DMS153 treated with DMSO at 0.1 percent for 48 hours (cell line): ENCODE results near the gene GLI3.

Experiments used
- DNase-seq: peaks from one replicate; lab custom pipeline; 2025; ENCODE audit not compliant: unreplicated experiment; lab: John Stamatoyannopoulos, UW

Gene GLI3

DNA sequence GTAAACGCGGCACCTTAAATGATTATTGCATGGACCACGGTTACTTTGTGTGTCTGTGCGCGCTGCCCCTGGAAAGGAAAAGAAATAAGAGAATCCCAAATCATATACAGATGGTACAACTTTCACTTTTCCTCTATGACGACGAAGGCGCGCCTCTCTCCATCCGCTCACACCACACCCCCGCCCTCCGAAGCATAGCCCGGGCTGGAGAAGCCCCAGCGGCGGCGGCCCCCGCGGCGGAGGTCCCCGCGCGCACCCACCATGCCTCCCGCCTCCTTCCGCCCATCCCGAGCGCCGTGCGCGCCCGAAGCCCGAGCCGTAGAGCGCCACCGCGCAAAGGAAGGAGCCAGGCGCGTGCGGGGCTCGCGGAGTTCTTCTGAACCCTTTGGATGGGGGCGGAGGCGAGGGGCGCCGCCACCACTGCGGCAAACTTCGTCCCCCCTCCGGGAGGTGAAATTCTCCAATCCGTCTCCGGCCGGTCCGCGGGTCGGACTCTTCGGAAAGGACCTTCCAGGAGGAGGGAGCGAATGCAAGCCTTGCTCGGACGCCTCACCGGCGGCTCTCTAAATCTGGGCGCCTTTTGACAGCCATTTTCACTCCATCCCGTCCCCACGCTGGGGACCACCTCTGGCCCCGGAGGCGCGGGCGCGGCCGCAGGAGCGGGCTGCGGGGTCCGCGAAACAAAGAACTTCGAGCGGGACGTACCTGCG, 588 bp downstream of the GLI3 start:
- no peak for DNase-seq

DNA sequence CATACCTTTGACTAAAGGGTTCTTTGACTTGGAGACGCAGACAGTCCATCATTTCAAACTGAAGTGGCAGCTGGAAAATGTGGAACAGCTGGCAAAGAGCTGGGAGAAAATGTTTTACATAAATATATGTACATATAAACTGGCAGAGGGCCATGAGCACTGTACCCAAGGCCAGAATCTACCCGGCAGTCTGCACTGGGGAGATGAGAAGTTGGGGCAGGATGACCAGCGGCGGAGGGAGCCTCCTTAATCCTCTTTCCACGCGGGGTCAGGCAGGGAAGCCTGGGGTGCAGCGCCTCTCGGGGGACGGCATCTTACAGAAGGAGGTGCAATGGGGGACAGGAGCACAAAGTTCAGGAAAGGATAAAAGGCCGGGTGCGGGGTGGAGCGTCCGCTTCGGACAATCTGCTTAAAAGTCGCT, 1.3 kb downstream of the GLI3 start:
- no peak for DNase-seq

DNA sequence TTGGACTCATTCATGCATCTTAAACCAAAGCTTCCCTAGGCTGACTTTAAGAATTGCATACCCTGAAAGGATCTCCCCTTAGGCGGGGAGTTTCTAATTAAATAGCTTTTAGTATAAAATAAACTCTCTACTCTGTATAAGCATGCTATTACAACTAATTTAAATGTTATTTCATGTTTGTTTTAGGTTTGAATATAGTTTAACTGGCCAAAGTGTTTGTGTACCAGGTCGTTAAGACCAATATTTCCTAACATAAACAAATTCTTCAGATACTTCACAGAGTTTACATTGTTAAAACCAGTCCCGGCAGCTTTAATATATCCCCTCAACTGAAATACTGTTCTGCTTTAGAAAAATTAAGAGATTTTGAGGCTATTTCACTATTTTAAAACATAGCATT, 2.3 kb downstream of the GLI3 start:
- DNase-seq = no peak

DNA sequence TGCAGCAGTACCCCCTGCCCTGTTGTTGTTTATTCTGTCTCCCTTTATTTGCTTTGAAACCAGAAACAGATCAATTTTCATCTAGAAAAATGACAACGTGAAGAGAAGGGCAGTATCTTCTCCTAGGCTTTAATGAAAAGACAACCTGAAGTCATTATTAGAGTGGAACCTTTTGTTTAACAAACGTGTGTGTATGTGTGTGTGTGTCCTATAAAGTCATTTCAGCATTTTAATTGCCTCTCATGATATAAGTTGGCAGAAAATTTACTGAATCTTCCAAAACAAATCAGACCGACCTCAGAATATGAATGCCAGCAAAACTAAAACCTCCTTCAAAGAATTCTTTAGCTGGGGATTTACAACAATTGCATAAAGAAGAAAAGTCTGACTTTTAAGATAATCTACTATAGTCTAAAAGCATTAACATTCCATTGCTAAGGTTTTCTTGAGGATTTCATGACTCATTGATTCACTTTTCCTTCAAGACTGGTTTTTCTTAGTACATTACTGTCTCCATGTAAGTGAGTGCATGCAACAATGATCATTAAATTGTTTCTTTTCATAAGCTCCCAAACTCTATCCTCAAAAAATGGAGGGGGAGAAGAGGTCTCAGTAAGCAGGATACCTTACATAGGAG, 3.2 kb downstream of the GLI3 start:
- no peak for DNase-seq

DNA sequence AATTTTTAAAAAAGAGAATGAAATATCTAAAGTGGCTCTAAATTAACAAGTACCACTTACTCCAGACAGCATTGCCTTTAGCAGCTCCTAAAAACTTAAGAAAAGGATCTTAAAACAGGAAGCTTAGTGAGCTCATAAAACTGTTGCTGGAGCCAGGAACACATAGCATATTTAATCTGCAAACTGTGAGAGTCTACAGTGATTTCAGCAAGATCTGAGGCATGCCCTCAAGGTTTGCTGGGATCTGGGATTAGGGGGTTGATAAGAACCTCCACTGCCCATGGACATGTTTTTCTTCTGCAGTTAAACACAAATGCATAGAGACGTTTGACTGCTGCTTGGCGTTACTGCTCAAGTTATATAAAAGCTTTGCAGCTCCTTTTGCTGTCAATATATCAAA, 3.8 kb downstream of the GLI3 start:
- DNase-seq = no peak

DNA sequence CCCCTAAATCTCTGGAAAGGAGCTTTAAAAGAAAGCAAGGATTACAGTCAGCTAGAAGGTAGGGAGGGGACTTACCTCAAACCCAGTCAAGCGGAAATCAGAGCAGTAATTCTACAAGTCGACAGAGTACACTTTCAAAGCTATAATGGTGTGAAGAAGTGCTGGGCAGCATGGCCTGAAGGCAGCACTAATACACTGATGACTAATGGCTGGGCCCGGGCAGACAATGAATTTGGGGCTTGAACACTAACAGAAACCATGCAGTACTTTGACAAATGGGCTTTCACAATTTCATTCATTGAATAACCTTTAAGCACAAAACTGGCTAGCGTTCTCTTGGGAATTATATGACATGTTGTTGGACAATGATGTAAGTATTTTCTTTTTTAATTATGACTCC, 4.7 kb downstream of the GLI3 start:
- no peak for DNase-seq

DNA sequence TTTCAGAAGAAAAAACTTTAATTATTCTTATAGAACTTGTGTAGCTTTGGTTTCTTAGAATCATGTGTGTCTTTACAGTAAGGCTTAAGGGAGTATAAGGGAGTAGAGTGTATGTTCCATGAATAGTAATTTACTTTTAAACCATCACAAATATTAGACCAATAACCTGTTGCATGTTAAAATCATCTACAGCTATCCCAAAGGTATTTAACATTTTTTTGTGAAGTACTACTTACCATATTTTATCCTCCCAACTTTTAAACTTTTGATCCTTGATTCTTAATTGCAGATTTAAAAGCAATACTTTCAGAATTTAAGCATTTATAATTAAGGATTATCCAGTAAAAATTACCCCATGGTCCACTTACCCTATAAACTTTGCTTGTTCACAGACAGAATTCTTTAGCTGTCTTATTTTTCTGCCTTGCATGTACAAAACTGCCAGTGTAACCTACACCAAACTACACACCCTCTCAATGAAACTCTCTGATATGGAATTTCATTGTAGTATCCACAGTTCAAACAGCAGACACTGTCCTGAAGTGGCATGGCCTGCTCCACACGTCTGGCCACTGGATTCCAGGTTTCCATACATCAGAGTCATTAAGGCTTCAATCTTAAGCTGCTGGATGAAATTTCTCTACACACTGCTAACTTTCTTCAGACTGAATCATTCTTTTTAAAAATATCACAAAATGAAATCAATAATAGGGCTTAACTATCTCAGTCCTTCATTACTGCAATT, 5.8 kb downstream of the GLI3 start:
- no peak for DNase-seq

DNA sequence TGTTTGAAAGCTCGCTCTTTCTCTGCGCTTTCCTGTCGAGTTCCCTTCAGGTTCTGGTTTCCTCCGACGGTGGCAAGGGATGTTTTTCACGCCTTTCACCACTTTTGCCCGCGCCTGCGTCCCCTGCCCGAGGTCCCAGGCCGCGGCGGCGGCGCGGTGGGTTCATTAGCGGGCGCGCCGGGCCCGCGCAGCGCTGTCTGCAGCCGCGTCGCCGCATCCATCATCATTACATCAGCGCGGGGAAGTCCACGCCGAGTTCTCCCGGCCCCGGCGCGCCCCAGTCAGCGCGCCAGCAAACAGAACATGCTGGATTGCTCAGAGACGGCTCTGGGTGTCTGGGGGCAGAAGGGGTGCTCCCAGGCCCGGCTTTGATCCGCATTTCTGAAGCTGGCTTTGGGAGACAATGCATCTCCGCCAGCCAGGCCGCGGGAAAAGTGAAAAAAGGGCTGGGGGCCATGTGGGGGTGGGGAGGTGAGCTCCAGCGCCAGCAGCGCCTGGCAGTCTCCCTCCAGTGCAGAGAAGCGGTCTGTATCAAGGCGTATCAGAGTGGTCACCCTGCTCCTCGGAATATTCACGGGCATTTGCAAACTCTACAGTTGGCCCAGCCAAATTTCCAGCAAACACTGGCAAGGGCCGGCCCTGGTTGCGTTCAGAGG, 8.9 kb downstream of the GLI3 start:
- no peak for DNase-seq

DNA sequence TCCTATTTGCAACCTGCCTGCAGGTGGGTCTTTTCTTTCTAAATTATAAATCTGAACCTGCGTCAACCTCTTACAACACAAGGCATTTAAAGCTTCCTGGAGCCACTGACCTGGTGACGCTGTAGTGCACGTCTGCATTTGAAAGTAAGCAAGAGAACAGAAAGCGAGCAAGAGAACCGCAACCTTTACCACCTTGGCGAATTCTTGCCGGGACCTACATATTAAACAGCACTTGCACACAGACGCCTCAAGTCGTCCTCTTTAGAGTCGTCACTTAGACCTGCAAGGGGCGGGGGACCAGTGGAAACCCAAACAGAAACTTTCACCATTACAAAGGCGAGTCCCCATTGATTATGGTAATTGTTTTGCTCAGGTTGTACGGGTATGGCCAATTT, 9.5 kb downstream of the GLI3 start:
- DNase-seq = no peak

DNA sequence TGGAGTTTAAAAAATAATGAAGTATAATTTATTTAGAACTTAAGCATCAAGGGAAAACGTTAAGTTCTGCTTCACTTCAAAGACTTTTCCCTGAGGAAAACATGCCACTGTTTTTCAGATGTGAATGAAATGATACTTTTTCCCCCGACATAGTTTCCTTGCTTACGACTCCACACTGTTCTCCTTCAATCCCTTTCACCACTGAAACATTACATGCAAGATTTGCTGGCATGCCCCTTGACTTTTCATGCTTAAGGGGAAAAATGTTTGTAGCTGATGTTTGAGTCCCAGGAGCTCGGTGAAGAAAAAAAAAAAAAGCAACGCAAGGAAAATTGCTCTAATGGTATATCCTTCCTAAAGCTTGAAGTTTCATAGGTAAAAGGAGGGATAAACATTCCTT, 10.0 kb downstream of the GLI3 start:
- no peak for DNase-seq

DNA sequence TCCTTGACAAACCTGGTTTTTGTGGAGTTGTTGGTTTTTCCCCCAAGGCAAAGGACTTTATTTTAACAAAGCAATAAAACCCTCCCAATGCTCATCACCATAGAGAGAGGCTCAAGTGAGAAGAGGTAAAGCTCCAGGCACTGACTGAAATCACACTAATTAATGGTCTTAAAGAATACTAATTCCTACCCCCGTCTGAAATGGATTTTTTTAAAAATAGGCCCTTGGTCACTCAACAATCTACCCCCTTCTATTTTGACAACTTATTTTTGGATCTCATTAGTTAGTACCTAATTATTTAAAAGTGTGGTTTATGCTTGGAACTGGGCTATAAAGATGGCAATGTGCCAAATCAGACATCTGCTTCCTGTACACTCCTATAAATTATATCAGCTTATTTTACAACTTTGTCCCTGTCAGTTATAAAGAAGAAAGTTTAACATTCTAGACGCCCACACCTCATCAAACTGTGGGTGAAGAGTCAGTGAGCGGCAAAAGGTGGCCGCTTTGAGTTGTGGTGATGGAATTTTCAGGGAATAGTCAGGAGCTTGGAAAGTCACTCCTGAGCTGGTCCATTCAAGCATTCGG, 10.6 kb downstream of the GLI3 start:
- DNase-seq = no peak

DNA sequence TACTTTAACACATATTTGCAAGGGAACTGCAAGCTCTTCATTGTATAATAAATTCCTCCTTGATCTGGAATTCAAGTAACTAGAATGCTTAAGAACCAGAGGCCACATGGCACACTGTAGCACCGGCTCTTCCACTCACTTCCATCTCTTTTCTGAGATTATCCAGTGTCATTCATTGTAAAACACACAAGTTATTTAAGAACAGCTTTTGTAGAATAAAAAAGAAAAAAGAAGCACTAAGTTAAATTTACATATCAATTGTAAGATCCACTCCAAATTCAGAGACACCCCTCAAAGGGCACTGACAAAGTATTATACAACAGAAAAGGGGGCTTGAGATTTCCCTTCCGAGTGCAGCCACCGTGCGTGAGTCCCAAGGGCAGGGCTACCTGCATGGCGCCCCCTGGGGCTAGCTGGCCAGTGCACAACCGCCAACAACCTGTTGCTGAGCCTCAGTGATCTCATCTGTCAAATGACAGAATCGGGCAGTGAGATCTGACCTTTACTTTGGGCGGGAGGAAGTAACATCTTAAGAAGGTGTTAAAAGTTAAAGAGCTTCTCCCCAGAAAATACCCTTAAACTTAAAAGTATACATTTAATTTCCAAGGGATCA, 12.5 kb downstream of the GLI3 start:
- no peak for DNase-seq

DNA sequence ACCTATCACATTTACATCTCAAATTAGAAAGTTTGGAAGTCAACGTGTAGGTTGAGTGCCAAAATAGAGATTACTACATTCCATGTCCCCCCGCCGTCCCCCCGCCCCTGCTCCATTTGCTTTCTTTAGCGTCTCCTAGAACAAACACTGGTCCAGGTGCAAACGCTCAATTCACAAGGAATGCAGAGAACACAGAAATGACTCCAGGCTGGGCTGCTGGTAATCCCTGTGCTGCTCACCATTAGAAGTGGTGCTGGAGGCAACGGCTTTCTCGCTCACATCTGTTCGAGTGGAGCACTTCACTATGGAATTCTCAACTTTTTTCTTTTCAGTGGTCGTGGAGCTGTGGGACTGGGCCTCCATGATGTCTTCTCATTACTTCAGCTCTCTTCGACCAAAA, 14.1 kb downstream of the GLI3 start:
- no peak for DNase-seq

DNA sequence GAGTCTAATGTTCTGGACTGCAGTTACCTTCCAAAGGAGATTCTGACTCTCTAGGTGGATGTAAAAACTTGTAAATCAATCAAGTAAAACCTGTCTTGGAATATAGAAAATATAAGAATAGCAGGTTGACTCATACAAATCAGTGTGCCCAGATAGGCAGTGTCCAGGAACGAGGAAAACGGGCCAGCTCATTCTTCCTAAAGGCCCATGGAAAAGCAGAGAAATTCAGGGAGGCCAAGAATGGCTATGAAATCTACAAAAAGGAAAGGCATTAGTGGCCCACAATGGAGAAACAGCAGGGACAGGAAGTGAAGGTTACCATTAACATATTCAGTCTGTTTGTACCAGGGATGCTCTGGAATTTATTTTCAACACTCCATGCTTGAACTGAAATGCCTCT, 14.9 kb downstream of the GLI3 start:
- DNase-seq = no peak

DNA sequence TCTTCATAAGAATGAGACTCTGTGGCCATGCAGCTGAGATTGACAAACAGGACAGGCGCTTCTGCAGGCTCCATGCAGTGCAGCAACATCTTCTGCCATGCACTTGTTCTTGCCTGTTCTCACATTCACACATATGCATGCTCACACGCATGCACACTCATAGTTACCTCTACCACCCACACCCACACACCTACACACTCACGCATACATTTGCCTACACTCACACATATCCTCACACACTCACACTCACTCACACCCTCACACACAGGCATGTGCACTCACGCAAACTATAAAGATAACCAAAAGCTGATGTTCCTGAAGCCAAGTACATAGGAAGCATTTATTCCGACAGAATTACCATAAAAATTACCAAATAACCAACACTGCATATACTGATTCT, 15.7 kb downstream of the GLI3 start:
- DNase-seq = no peak

DNA sequence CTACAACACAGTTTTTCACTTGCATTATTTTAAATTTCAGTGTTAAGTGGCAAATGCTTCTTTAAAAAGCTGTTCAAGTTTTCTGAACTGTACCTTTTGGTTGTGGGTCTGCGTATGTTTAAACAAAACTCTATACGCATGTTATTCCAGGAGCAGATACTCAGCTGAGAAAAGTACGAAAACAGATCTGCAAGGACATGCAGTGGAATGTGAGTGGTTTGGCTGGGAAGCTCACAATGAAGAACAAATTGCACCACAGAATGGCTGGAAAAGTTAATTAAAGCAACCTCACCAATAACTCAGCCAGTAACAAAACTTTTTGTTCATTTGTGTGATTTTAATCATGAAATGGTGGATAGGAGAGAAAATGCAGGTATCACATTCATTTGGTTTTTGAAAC, 17.6 kb downstream of the GLI3 start:
- DNase-seq = no peak

DNA sequence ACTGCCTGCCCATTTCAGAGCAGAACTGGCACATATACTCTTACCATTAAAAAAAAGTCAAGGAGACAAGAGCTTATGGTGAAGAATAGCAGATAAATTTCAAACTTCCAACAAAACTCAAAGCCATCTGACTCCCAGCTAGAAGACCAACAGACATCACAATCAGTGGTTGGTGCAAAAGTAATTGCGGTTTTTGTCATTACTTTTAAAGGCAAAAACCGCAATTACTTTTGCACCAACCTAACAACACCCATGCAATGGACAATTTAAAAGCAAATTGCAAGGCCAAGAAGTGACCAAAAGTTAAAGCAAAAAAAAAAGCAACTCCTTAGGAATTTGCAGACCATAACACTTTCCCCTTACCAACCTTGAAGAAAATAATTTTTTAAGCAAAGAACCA, 18.8 kb downstream of the GLI3 start:
- DNase-seq = no peak

DNA sequence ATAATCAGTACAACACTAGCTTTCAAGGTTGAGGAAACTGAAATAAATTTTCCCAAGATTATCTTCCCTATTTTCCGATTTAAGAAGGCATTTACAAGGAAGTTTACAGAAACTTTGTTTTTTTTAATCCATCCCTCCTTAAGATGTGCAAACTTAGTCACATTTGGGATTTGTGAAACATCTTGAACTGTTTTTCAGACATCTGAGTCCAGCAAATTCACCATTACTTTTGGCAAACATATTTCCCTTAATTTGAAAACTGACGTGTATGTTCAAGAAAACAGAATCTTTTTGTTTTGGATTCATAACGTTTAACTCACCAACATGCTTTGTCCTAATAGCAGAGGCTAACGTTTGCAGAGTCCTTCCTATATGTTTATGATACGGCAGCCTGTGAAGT, 19.5 kb downstream of the GLI3 start:
- DNase-seq = no peak

DNA sequence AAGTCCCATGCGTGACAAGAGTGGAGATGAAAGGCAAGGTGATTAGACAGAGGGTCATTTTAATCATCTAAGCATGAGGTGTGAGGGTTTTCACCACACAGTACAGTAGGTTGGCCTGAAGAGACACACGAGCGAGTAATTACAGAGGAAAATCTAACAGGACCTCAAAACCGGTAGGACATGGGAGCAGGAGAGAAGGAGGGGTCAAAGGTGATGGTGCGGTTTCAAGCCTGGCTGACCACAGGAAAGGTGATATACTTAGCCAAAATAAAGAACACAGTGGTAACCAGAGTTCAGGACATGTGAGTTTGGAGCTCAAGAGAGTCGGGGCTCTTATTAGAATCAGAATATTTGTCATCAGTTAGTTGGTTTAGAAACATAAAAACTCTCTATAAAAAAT, 20.0 kb downstream of the GLI3 start:
- DNase-seq = no peak

DNA sequence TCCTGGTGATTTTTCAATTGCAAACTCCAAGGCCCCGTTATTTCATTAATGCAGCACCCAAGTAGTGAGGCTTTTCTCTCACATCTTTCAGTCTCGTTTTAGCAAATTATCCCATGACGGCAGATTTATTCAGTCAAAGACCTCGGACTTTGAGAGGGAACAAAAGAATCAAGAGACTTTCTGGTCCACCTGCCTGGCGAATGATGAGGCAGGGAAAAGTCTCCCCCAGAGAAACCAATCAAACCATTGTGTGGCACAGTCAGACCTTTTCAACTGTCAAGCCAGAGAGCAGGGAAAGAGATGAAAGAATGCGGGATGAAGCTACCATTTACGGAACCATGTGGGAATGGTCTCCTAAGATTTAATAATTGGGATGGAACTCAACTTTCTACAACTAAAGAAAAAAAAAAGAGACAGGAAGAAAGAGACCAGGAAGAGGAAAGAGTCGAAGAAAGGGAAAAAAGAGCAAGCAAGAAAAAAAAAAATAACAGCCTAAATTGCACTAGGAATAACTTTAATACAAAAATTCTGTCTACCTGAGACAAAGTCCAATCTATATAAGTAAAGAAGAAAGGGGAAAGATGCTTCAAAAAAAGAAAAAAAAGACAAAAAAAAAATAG, 22.8 kb downstream of the GLI3 start:
- no peak for DNase-seq

DNA sequence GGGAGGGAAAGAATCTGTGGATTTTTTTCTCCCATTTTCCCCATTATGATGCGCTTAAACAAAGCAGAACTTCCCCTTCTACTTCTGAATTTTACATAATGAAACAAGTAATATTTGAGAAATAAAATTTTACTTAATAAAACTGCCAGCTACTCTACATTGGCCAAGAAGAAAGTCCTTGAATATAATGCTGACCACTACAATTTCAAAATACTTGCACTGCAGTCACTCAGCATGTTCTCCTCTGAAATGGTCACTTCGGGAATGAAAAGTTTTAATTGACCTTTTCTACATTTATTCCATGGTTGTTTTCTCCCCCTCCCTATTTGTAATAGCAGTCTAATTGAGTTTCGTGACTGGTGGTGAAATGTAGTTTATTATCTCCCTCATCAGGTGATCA, 23.9 kb downstream of the GLI3 start:
- no peak for DNase-seq
